ENCODE measurements around the gene CRX. TPM values are rescaled to one million over a fixed set of nuclear protein-coding genes. Genes with fewer than 3 reads are reported as not detected.

CRX gene
- total RNA-seq, 1 donor from 2014 or later: not detected

DNA sequence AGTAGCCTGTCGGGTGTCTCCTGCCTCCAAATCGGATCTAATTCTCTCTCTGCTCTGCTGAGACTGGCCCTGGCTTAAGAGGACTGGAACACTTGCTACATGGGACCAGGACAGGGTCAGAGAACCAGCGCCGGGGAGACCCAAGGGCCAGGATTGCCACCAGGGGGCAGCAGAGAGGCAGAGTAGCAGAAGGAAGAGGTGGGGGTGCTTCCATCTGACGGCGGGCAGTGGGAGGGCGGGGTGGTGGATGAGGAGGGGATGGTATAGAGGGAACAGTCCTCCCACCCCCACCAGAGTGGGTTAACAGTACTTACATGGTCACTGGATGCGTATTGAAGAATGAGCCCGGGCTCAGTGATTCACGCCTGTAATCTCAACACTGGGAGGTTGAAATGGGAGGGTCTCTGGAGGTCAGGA, 31.3 kb upstream of the CRX start:
- TF ChIP-seq, protein P1, sequence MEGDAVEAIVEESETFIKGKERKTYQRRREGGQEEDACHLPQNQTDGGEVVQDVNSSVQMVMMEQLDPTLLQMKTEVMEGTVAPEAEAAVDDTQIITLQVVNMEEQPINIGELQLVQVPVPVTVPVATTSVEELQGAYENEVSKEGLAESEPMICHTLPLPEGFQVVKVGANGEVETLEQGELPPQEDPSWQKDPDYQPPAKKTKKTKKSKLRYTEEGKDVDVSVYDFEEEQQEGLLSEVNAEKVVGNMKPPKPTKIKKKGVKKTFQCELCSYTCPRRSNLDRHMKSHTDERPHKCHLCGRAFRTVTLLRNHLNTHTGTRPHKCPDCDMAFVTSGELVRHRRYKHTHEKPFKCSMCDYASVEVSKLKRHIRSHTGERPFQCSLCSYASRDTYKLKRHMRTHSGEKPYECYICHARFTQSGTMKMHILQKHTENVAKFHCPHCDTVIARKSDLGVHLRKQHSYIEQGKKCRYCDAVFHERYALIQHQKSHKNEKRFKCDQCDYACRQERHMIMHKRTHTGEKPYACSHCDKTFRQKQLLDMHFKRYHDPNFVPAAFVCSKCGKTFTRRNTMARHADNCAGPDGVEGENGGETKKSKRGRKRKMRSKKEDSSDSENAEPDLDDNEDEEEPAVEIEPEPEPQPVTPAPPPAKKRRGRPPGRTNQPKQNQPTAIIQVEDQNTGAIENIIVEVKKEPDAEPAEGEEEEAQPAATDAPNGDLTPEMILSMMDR (conservative IDR thresholded peaks at IDR 0.05): peak; percentile 84
- Mint-ChIP-seq H3K4me1 (ENCODE audit: unreplicated experiment) (peaks cover 6% of the 10 kb centered on the region), H3K27ac (no peak overlapping the region), H3K9me3 (no peaks in the 10 kb centered on the region), H3K4me3 (no peak overlapping the region), H3K36me3 (peaks cover 4% of the 10 kb centered on the region), H3K27me3 (no peaks in the 10 kb centered on the region)
- peak; percentile 82 for DNase-seq (ENCODE audit: extremely low spot score, unreplicated experiment)

DNA sequence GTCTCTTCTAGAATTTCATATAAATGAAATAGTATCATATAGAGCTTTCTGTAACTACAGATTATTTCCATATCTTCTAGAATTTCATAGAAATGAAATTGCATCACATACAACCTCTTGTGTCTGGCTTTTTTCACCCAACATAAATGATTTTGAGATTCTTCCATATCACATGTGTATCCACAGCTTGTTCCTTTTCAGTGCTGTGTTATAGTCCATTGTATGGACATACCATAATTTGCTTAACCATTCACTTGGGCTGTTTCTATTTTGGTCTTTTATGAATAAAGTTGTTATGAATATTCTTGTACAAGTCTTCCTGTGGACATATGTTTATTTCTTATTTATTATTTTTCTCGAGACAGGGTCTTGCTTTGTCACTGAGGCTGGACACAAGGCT, 29.1 kb upstream of the CRX start:
- Mint-ChIP-seq H3K9me3 (no peaks in the 10 kb centered on the region), H3K4me3 (no peak overlapping the region), H3K27ac (no peak overlapping the region), H3K4me1 (ENCODE audit: unreplicated experiment) (peaks cover 6% of the 10 kb centered on the region), H3K36me3 (peaks cover 4% of the 10 kb centered on the region), H3K27me3 (peaks cover under 1% of the 10 kb centered on the region)
- DNase-seq (ENCODE audit: extremely low spot score, unreplicated experiment): no peak
- TF ChIP-seq, protein P1 (conservative IDR thresholded peaks at IDR 0.05): no peak

- Mint-ChIP-seq H3K27ac (no peak overlapping the region), H3K4me1 (ENCODE audit: unreplicated experiment) (no peaks in the 10 kb centered on the region), H3K27me3 (peaks cover 13% of the 10 kb centered on the region), H3K9me3 (no peaks in the 10 kb centered on the region), H3K4me3 (no peak overlapping the region), H3K36me3 (no peaks in the 10 kb centered on the region)
- TF ChIP-seq, protein P1 (conservative IDR thresholded peaks at IDR 0.05): peak; percentile 20
- no peak for DNase-seq (ENCODE audit: extremely low spot score, unreplicated experiment)
These were observed 27.2 kb upstream of the CRX start for GRCh38 chr19:47794526-47794925.

- no peak overlapping the region for H3K27ac Mint-ChIP-seq
- no peak for DNase-seq (ENCODE audit: extremely low spot score, unreplicated experiment)
- H3K4me1 Mint-ChIP-seq (ENCODE audit: unreplicated experiment): no peaks in the 10 kb centered on the region
- no peaks in the 10 kb centered on the region for H3K9me3 Mint-ChIP-seq
- H3K36me3 Mint-ChIP-seq: no peaks in the 10 kb centered on the region
- TF ChIP-seq, protein P1 (conservative IDR thresholded peaks at IDR 0.05): no peak
- peaks cover 13% of the 10 kb centered on the region for H3K27me3 Mint-ChIP-seq
- H3K4me3 Mint-ChIP-seq: no peak overlapping the region
These were observed 25.0 kb upstream of the CRX start for GRCh38 chr19:47796785-47797184.

- Mint-ChIP-seq H3K27ac (no peak overlapping the region), H3K27me3 (peaks cover 13% of the 10 kb centered on the region), H3K4me3 (no peak overlapping the region), H3K9me3 (no peaks in the 10 kb centered on the region), H3K36me3 (no peaks in the 10 kb centered on the region), H3K4me1 (ENCODE audit: unreplicated experiment) (no peaks in the 10 kb centered on the region)
- no peak for DNase-seq (ENCODE audit: extremely low spot score, unreplicated experiment)
- TF ChIP-seq, protein P1 (conservative IDR thresholded peaks at IDR 0.05): no peak
These were observed 23.5 kb upstream of the CRX start for GRCh38 chr19:47797996-47798903.
